PC-3 (cell line): ENCODE data around the gene AGPAT1. TPM values are rescaled to one million over a fixed set of nuclear protein-coding genes. Genes with fewer than 3 reads are reported as not detected.

ENCODE experiments used
- ATAC-seq: fragments of 200-7000 bp; cut with Tn5 transposase; 2 replicates; pipeline ENCODE4 v1.9.1; 2020; ENCODE audit warnings: mild to moderate bottlenecking, moderate library complexity
- BruUV-seq: library from RNA; stranded (reverse); fragments of 400-500 nt; replicated peaks from 2 replicates; lab custom pipeline; 2021; lab: Mats Ljungman, UMichigan
- CTCF ChIA-PET: fragments of 300-600 bp; sonication (Branson Sonifier 250); formaldehyde crosslinking; loops from one replicate; lab custom pipeline; 2022; ENCODE audit warnings: antibody characterized with exemption; lab: Charles Lee
- POLR2A ChIA-PET: fragments of 300-600 bp; sonication (Branson Sonifier 250); formaldehyde crosslinking; loops from one replicate; lab custom pipeline; 2022; ENCODE audit warnings: antibody characterized with exemption; ENCODE audit not compliant: unreplicated experiment; lab: Charles Lee
- DNase-seq: peaks from one replicate; pipeline ENCODE4 v3.0.0-alpha.2; 2015
- H2AFZ ChIP-seq: fragments of 300-600 bp; sonication (generic); 2 replicates; pipeline ENCODE4 v1.6.0; 2016; ENCODE audit warnings: antibody characterized with exemption, low read length
- H3F3A ChIP-seq: fragments of 300-600 bp; sonication (generic); one replicate; pipeline ENCODE4 v1.6.0; 2017; ENCODE audit warnings: antibody characterized with exemption, low read length, control low read depth, mild to moderate bottlenecking; ENCODE audit not compliant: unreplicated experiment
- H3K27ac ChIP-seq: fragments of 300-600 bp; sonication (generic); 2 replicates; pipeline ENCODE4 v1.5.1; 2016; ENCODE audit warnings: mild to moderate bottlenecking, low read length
- H3K27me3 ChIP-seq: fragments of 300-600 bp; sonication (generic); 2 replicates; pipeline ENCODE4 v1.6.1; 2016; ENCODE audit warnings: low read length, mixed read lengths
- H3K36me3 ChIP-seq: fragments of 300-600 bp; sonication (generic); 2 replicates; pipeline ENCODE4 v1.6.1; 2016; ENCODE audit warnings: low read depth, mixed run types, low read length, mixed read lengths
- H3K4me1 ChIP-seq: fragments of 300-600 bp; sonication (generic); 2 replicates; pipeline ENCODE4 v1.5.1; 2016; ENCODE audit warnings: low read length; ENCODE audit not compliant: insufficient read depth
- H3K4me2 ChIP-seq: fragments of 300-600 bp; sonication (generic); 2 replicates; pipeline ENCODE4 v1.6.0; 2016; ENCODE audit warnings: low read length
- H3K4me3 ChIP-seq: fragments of 300-600 bp; sonication (generic); 2 replicates; pipeline ENCODE4 v1.5.1; 2016; ENCODE audit warnings: mild to moderate bottlenecking, low read length, mixed read lengths
- H3K79me2 ChIP-seq: fragments of 300-600 bp; sonication (generic); 2 replicates; pipeline ENCODE4 v1.6.1; 2017; ENCODE audit warnings: low read length, mixed read lengths
- H3K9ac ChIP-seq: fragments of 300-600 bp; sonication (generic); 2 replicates; pipeline ENCODE4 v1.6.0; 2016; ENCODE audit warnings: mild to moderate bottlenecking, low read length
- H3K9me2 ChIP-seq: fragments of 300-600 bp; sonication (generic); replicated peaks from 2 replicates; pipeline ENCODE4 v1.6.1; 2016; ENCODE audit warnings: mixed run types, low read length, mixed read lengths
- H3K9me3 ChIP-seq: fragments of 300-600 bp; sonication (generic); 2 replicates; pipeline ENCODE4 v1.6.1; 2016; ENCODE audit warnings: low read length, mixed read lengths
- H4K20me1 ChIP-seq: fragments of 300-600 bp; sonication (generic); 2 replicates; pipeline ENCODE4 v1.6.1; 2016; ENCODE audit warnings: low read length, mixed read lengths
- CTCF ChIP-seq: fragments of 300-600 bp; sonication (generic); conservative IDR thresholded peaks from 2 replicates; pipeline ENCODE4 v1.5.1; 2017; ENCODE audit warnings: antibody characterized with exemption, low read depth, mild to moderate bottlenecking, low read length
- EZH2 ChIP-seq: fragments of 300-600 bp; sonication (generic); IDR thresholded peaks from one replicate; pipeline ENCODE4 v1.6.1; 2017; ENCODE audit warnings: antibody characterized with exemption, mild to moderate bottlenecking, low read length; ENCODE audit not compliant: unreplicated experiment
- EZH2phosphoT487 ChIP-seq: fragments of 300-600 bp; sonication (generic); IDR thresholded peaks from 2 replicates; pipeline ENCODE4 v1.6.1; 2018; ENCODE audit warnings: mild to moderate bottlenecking, antibody characterized with exemption, low read length, borderline replicate concordance
- intact Hi-C: fragments of 100-400 bp; cut with micrococcal nuclease; formaldehyde crosslinking; loops from 2 replicates; pipeline ENCODE4 v1.9.0; 2023
- total RNA-seq: library from RNA; depleted of rRNA; stranded (reverse); fragments of >200 nt; gene quantifications from 2 replicates; pipeline ENCODE4 v1.2.3, GENCODE V29; 2014

Gene AGPAT1
- total RNA-seq, 1 experiment from 2014 or later, result 59.6 TPM

GRCh38 chr6:32198866-32199265 lies 23.0 kb upstream of the AGPAT1 start:
- ChIA-PET POLR2A (no interaction called here), CTCF (no interaction called here)
- H3K4me3 ChIP-seq, result no peak overlapping the region
- no peak overlapping the region for H2AFZ ChIP-seq
- TF ChIP-seq EZH2 (no peak), CTCF (no peak), EZH2phosphoT487 (no peak)
- H3K9me2 ChIP-seq, result no peaks in the 10 kb centered on the region
- DNase-seq, result no peak
- no peaks in the 10 kb centered on the region for H3K79me2 ChIP-seq
- intact Hi-C loops, result loop anchor here (5.0 kb wide), 1 partner anchor 773 kb away; no protein-coding TSS in a partner anchor
- no peak overlapping the region for H3K27ac ChIP-seq
- no peaks in the 10 kb centered on the region for H4K20me1 ChIP-seq
- BruUV-seq, result no TSS peak
- H3F3A ChIP-seq, result no peaks in the 10 kb centered on the region
- ATAC-seq, result no peak
- H3K4me1 ChIP-seq, result peaks cover 16% of the 10 kb centered on the region
- H3K4me2 ChIP-seq, result no peak overlapping the region
- H3K36me3 ChIP-seq, result no peaks in the 10 kb centered on the region
- H3K27me3 ChIP-seq, result no peaks in the 10 kb centered on the region
- H3K9me3 ChIP-seq, result no peaks in the 10 kb centered on the region
- no peak overlapping the region for H3K9ac ChIP-seq

- Histone ChIP-seq H3K4me3 (no peak overlapping the region), H2AFZ (no peak overlapping the region), H3K9me3 (no peaks in the 10 kb centered on the region), H3K9ac (no peak overlapping the region), H3K4me1 (peaks cover 16% of the 10 kb centered on the region), H3F3A (no peaks in the 10 kb centered on the region), H3K27ac (no peak overlapping the region), H3K79me2 (no peaks in the 10 kb centered on the region), H3K36me3 (no peaks in the 10 kb centered on the region), H4K20me1 (no peaks in the 10 kb centered on the region), H3K4me2 (no peak overlapping the region), H3K27me3 (no peaks in the 10 kb centered on the region), H3K9me2 (no peaks in the 10 kb centered on the region)
- ChIA-PET POLR2A (no interaction called here), CTCF (no interaction called here)
- ATAC-seq (no peak), DNase-seq (no peak)
- intact Hi-C loops, result loop anchor here (5.0 kb wide), 1 partner anchor 774 kb away; no protein-coding TSS in a partner anchor
- no peak for TF ChIP-seq EZH2
- TF ChIP-seq EZH2phosphoT487, result no peak
- TF ChIP-seq CTCF, result no peak
- BruUV-seq, result no TSS peak
Measured at GRCh38 chr6:32198345-32198696, 22.4 kb upstream of the AGPAT1 start.

- ChIA-PET CTCF (no interaction called here), POLR2A (no interaction called here)
- Histone ChIP-seq H3K4me2 (peak overlapping the region; percentile 84), H4K20me1 (no peaks in the 10 kb centered on the region), H3K9me3 (no peaks in the 10 kb centered on the region), H3K9me2 (no peaks in the 10 kb centered on the region), H3K36me3 (no peaks in the 10 kb centered on the region), H3F3A (no peaks in the 10 kb centered on the region), H3K9ac (peak overlapping the region; percentile 95), H3K4me1 (peaks cover 28% of the 10 kb centered on the region), H2AFZ (no peak overlapping the region), H3K27me3 (no peaks in the 10 kb centered on the region), H3K4me3 (peak overlapping the region; percentile 77), H3K27ac (peak overlapping the region; percentile 95), H3K79me2 (no peaks in the 10 kb centered on the region)
- BruUV-seq, result no TSS peak
- no peak for ATAC-seq
- DNase-seq, result no peak
- TF ChIP-seq EZH2, result no peak
- no peak for TF ChIP-seq EZH2phosphoT487
- no peak for TF ChIP-seq CTCF
- intact Hi-C loops, result loop anchor here (5.0 kb wide), 1 partner anchor 775 kb away; no protein-coding TSS in a partner anchor
Measured at GRCh38 chr6:32196682-32197616, 21.1 kb upstream of the AGPAT1 start.
